Skeletal muscle satellite cell (primary cell): Measurements from ENCODE around the gene CANT1.
A peak's percentile ranks its signal among the peaks of the same experiment; 100 is the strongest.

Source experiments
- H3K27me3 ChIP-seq: 2 replicates; pipeline ENCODE4 v1.7.0; 2013; ENCODE audit warnings: low read length; ENCODE audit not compliant: control insufficient read depth, insufficient read depth
- H3K36me3 ChIP-seq: 2 replicates; pipeline ENCODE4 v1.7.0; 2013; ENCODE audit warnings: mild to moderate bottlenecking, control low read depth, low read length; ENCODE audit not compliant: insufficient read depth
- H3K4me1 ChIP-seq: 2 replicates; pipeline ENCODE4 v1.7.0; 2013; ENCODE audit warnings: low read length; ENCODE audit not compliant: control insufficient read depth, insufficient read depth
- H3K4me2 ChIP-seq: 2 replicates; pipeline ENCODE4 v1.7.0; 2013; ENCODE audit warnings: mild to moderate bottlenecking, low read length
- H3K4me3 ChIP-seq: 2 replicates; pipeline ENCODE4 v1.7.0; 2013; ENCODE audit warnings: low read length
- H3K9ac ChIP-seq: 2 replicates; pipeline ENCODE4 v1.7.0; 2013; ENCODE audit warnings: mild to moderate bottlenecking, low read depth, low read length, moderate library complexity
- H3K9me3 ChIP-seq: replicated peaks from 2 replicates; pipeline ENCODE4 v1.7.0; 2013; ENCODE audit warnings: mild to moderate bottlenecking, control low read depth, low read length

The CANT1 gene

GRCh38 chr17:79002291-79002690 lies 7.3 kb downstream of the CANT1 start:
- no peaks in the 10 kb centered on the region for H3K27me3 ChIP-seq
- H3K36me3 ChIP-seq: peaks cover 26% of the 10 kb centered on the region
- H3K9me3 ChIP-seq: no peaks in the 10 kb centered on the region
- no peak overlapping the region for H3K9ac ChIP-seq
- H3K4me3 ChIP-seq: no peak overlapping the region
- no peak overlapping the region for H3K4me2 ChIP-seq
- H3K4me1 ChIP-seq: peaks cover 20% of the 10 kb centered on the region

GRCh38 chr17:79001190-79002020 lies 8.2 kb downstream of the CANT1 start:
- H3K4me1 ChIP-seq: peaks cover 27% of the 10 kb centered on the region
- H3K4me3 ChIP-seq: no peak overlapping the region
- H3K36me3 ChIP-seq: peaks cover 28% of the 10 kb centered on the region
- H3K4me2 ChIP-seq: no peak overlapping the region
- no peaks in the 10 kb centered on the region for H3K27me3 ChIP-seq
- no peaks in the 10 kb centered on the region for H3K9me3 ChIP-seq
- no peak overlapping the region for H3K9ac ChIP-seq

DNA sequence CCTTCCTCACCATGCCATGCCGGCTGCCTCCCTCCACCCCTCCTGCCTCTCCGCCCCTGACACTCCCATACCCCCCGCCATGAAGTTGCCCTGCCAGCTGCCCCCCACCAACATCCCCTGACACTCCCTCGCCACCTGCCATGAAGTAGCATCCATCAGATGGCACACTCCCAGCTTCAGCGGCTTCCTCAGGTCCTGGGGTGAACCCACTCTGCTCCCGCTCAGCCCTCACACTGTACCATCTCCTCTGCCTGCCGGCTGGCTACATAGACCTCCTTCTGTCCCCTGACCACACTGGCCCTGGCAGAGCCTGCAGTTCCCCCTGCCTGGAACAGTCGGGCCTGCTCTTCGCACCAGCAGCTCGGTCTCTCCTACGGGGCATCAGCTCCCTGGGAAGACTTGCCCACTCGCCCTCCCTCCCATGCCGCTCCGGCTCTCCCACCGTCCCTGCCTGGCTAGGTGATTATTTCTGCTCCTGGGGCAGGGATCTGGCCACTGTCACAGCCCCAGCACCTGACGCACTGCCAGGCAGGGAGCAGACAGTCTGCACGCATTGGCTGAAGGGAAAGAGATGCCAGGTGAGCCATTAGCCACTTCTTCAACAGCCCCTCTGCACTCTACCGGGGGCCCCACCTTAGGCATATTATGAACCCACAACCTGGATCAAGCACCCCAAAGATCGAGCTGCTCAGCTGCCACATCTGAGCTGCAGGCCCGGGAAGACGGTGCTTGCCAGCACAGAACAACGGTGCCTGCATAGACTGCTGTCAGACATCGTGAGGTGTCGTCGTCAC lies 9.0 kb downstream of the CANT1 start:
- H3K4me2 ChIP-seq: no peak overlapping the region
- no peaks in the 10 kb centered on the region for H3K27me3 ChIP-seq
- H3K4me1 ChIP-seq: peaks cover 34% of the 10 kb centered on the region
- H3K9ac ChIP-seq: no peak overlapping the region
- H3K9me3 ChIP-seq: no peaks in the 10 kb centered on the region
- no peak overlapping the region for H3K4me3 ChIP-seq
- H3K36me3 ChIP-seq: peaks cover 35% of the 10 kb centered on the region

GRCh38 chr17:78999947-79000395 lies 9.6 kb downstream of the CANT1 start:
- H3K4me2 ChIP-seq: no peak overlapping the region
- no peak overlapping the region for H3K9ac ChIP-seq
- peaks cover 34% of the 10 kb centered on the region for H3K4me1 ChIP-seq
- no peaks in the 10 kb centered on the region for H3K9me3 ChIP-seq
- no peaks in the 10 kb centered on the region for H3K27me3 ChIP-seq
- H3K36me3 ChIP-seq: peaks cover 39% of the 10 kb centered on the region
- H3K4me3 ChIP-seq: no peak overlapping the region

DNA sequence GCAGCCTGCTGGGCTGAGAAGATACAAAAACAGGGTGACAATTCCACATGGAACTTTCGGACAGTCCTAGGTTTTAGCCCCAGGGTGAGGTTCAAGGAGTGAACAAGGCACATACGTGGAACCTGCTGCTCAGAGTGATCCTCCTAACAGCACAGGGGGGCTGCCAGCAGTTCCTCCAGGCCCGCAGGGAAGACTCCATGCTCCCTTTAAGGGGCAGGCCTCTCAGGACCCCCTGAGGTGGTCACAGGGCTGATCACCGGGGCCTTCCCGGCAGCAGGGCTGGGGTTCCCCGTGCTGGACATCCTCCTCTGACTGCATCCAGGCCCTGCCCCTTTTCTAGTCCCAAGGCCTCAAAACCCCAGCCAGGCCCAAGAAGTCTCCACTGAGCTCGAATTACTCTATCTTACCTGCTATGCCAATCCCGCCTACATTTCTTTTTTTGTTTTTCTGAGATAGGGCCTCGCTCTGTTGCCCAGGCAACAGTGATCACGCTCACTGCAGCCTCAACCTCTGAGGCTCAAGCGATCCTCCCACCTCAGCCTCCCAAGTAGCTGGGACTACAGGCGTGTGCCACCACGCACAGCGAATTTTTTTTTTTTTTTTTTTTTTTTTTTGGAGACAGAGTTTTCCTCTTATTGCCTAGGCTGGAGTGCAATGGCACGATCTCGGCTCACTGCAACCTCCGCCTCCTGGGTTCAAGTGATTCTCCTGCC lies 10.4 kb downstream of the CANT1 start:
- Histone ChIP-seq H3K4me1 (peaks cover 34% of the 10 kb centered on the region), H3K4me3 (peak overlapping the region; percentile 3), H3K9ac (no peak overlapping the region), H3K4me2 (no peak overlapping the region), H3K27me3 (no peaks in the 10 kb centered on the region), H3K9me3 (no peaks in the 10 kb centered on the region), H3K36me3 (peaks cover 46% of the 10 kb centered on the region)

- Histone ChIP-seq H3K36me3 (peaks cover 54% of the 10 kb centered on the region), H3K9me3 (no peaks in the 10 kb centered on the region)
These were observed 11.1 kb downstream of the CANT1 start for GRCh38 chr17:78998311-78999055.

GRCh38 chr17:78997881-78998280 lies 11.7 kb downstream of the CANT1 start:
- H3K27me3 ChIP-seq: no peaks in the 10 kb centered on the region
- peaks cover 34% of the 10 kb centered on the region for H3K4me1 ChIP-seq
- no peak overlapping the region for H3K4me3 ChIP-seq
- peak overlapping the region; percentile 20 for H3K4me2 ChIP-seq
- peaks cover 57% of the 10 kb centered on the region for H3K36me3 ChIP-seq
- no peaks in the 10 kb centered on the region for H3K9me3 ChIP-seq
- no peak overlapping the region for H3K9ac ChIP-seq

More at GRCh38 chr17:78998311-78999055, 11.1 kb downstream of the CANT1 start:
- Histone ChIP-seq H3K4me2 (peak overlapping the region; percentile 0), H3K9ac (no peak overlapping the region), H3K4me1 (peaks cover 34% of the 10 kb centered on the region), H3K27me3 (no peaks in the 10 kb centered on the region), H3K4me3 (peak overlapping the region; percentile 3)

DNA sequence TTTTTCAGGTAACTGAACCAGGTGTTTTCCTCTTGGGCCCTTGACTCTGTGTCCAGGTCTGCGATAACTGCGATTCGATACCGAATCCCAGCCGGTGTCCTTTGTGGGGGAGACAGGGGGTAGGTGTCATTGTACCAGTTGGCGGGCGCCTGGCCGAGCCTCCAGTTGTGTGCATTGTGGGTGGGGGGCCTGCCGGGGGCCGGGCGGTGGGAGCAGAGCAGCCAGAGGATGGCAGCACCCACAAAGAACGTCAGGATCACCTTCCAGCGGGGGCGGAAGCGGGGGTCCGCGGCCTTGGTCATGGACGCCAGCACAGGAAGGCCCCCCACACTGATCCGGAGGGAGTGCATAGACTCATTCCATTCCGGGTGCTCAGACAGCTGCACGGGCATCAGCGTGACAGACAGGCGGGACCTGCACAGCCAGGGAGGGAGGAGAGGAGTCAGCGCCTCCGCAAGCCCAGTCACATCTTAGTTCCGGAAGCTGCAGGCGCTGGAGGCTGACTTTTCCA lies 12.3 kb downstream of the CANT1 start:
- Histone ChIP-seq H3K4me2 (peak overlapping the region; percentile 20), H3K4me3 (no peak overlapping the region), H3K4me1 (peaks cover 34% of the 10 kb centered on the region), H3K9me3 (no peaks in the 10 kb centered on the region), H3K9ac (no peak overlapping the region), H3K36me3 (peaks cover 57% of the 10 kb centered on the region), H3K27me3 (no peaks in the 10 kb centered on the region)

DNA sequence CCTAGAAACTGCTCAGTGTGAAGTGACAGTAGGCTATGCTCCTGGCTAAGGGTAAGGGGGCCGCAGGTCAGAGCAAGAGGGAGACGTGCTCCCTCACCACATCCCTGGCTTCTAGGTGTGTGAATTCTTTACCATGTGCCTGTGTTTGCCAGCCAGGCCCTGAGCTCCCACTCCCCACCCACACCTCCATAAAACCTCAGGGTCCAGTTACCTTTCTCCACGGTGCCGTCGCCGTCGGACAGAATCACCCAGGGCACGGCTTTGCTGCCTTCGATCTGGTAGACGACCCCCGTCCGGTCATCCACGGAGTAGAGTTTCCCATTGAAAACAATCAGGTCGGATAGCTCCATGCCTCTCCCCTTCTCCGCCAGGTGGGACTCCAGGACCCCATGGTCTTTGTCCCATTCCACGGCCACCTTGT lies 12.8 kb downstream of the CANT1 start:
- H3K9ac ChIP-seq: no peak overlapping the region
- H3K27me3 ChIP-seq: no peaks in the 10 kb centered on the region
- H3K36me3 ChIP-seq: peaks cover 57% of the 10 kb centered on the region
- H3K4me3 ChIP-seq: no peak overlapping the region
- peaks cover 34% of the 10 kb centered on the region for H3K4me1 ChIP-seq
- no peaks in the 10 kb centered on the region for H3K9me3 ChIP-seq
- H3K4me2 ChIP-seq: peak overlapping the region; percentile 18

- H3K36me3 ChIP-seq: peaks cover 66% of the 10 kb centered on the region
- no peaks in the 10 kb centered on the region for H3K27me3 ChIP-seq
- no peaks in the 10 kb centered on the region for H3K9me3 ChIP-seq
- peaks cover 34% of the 10 kb centered on the region for H3K4me1 ChIP-seq
- no peak overlapping the region for H3K9ac ChIP-seq
- no peak overlapping the region for H3K4me3 ChIP-seq
- peak overlapping the region; percentile 18 for H3K4me2 ChIP-seq
These were observed 13.7 kb downstream of the CANT1 start for GRCh38 chr17:78995761-78996451.
